Pons (tissue), 1 donor: ENCODE data around the gene FABP1.

Source experiments
- DNase-seq: peaks from one replicate; pipeline ENCODE4 v3.0.0-alpha.2; 2016; ENCODE audit warnings: low spot score

FABP1 gene

DNA sequence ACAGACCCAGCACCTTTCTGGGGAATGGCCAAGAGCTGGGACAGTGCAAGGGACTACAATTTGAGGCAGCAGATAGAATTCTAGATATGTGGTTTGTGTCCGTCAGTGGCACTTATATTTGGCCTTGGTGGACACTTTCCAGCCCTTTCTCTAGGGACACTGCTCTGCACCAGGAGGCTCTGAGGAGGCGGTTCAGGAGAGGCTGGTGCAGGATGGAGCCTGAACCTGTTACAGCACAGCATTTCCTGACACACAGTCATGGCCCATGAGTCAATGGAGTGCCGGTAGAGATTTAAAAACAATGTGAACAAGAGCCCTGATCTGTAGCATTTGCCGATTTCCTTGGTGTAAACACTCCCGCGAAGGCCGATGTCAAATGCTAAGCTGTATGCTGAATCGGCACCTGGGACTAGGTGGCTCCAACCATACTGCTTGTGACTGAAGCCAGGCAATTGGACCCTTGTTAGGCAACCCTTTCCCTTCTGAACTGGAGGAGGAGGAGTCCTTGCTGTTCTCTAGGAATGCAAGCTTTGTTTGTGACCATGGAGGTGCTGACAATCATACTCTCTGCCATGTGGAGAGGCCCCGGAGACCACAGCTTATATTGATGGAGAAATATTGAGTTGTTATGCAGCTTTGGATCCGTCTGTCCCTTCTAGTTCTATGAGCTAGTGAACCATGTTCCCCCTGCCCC lies 11.9 kb downstream of the FABP1 start:
- no peak for DNase-seq

DNA sequence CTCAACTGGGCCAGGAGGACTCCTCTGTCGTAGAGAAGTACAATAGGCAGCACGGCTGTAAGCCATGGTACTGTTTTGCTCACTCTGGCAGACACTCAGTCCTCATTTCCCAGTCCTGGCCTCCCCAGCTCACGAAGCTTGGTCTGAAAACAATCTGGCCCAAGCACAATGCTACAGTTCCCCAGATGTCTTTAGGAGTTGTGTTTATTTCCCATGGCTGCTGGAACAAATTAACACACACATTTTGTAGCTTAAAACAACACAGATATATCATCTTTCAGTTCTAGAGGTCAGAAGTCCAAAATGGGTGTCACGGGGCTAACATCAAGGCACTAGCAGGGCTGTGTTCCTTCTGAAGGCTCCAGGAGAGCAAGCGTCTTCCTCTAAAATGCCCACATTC lies 13.0 kb downstream of the FABP1 start:
- DNase-seq = no peak

DNA sequence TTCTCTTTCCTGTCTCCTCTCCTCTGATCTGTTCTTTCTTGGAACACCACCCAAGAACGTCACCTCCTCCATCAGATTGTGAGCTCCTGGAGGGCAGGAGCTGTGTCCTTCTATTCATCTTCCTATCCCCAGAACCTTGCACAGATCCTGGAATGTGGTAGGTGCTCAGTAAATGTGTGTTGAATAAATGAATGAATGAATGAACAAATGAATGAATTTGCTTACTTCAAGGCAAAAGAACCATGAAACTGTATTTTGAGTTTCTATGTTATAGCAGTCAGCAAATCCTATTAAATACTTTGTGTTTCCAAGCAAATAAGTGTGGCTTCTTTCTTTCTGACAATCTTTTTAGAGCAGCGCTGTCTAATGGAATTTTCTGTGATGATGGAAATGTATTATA lies 14.8 kb downstream of the FABP1 start:
- DNase-seq = no peak

DNA sequence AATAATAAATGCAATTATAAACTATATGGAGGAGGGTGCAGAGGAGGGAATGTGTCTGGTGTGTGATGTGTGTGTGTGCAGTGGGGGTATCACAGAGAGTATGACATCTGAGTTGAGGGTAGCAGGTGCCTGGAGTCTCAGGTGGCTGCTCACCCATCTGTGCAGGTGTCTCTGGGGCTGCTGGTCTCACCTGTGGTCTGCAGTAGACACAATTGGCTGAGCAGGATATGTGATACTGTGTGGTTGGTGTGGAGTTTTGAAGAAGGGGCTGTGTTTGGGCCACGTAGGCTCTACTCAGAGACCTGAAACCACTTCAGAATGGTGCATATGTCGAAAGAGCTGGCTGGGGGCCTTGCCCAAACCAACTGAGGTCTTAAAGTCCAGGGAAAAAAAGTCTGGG lies 17.0 kb downstream of the FABP1 start:
- DNase-seq = no peak

DNA sequence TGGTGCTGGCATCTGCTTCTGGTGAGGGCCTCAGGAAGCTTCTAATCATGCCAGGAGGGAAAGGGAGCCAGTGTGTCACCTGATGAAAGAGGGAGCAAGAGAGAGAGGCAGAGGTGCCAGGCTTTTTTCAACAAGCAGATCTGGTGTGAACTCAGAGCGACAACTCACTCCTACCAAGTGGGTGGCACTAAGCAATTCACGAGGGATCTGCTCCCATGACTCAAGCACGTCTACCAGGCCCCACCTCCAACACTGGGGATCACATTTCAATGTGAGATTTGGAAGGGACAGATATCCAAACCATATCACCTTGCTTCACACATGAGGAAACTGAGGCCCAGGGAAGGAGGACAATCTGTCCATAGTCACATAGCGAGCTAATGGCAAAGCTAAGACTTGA lies 19.1 kb downstream of the FABP1 start:
- DNase-seq = no peak

DNA sequence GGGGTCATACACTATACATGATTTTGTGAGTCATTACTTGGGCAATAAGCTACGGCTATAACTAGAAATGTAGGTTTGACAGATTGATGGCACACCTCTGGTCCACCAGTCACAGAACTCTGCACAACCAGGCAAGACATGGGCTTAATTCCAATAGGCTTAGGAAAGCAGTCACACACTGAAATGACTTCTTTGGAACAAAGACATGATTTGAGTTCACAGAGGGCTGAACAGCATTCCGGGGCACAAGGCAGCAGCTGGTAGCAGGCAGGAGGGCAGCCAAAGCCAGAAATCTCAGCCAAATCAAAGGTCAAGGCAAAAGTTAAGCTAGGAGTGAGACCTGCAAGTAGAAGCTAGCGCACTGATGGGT lies 27.4 kb downstream of the FABP1 start:
- DNase-seq = peak; percentile 73

DNA sequence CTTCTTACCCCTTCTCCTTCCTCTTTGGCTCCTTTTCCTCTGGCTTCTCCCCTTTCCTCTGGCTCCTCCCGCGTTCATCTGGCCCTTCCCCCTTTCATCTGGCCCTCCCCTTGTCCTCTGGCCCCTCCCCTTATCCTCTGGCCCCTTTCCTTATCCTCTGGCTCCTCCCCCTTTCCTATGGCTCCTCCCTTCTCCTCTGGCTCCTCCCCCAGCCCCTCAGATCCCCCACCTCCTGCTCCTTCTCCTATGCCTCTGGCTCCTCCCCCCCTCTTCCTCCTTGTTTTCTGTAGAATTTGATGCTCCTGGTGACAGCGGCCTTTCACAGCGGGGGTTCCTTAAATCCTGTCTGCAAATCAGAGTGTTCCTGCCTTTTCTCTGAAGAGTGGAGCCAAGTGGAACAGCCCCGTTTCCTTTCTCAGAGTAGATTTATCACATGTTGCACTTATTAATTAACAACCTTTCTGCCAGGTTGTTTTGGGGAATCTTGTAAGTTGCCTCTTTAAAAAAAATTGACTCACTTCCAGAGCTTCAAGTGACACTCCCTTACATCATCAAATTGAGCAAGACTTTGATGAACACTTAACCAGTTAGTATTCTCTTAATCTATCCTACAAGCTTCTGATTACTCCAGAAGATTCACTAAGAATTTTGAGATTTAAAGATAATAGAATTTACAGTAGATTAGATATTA lies 27.9 kb downstream of the FABP1 start:
- no peak for DNase-seq

DNA sequence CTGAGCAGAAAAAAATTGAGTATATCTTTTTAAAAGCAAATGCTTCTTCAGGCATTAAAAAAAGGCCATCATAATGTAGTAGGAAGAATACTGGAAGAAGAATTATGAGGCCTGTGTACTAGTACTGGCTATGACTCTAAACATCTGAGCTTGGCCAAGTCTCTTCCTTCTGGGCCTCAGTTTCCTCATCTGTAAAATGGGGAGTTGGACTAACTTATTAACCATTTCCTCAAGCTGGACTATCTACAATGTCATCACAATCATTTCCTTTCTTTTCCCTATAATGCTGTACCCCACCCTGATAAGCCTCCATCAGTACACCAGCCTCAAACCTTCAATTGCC lies 29.3 kb downstream of the FABP1 start:
- no peak for DNase-seq

DNA sequence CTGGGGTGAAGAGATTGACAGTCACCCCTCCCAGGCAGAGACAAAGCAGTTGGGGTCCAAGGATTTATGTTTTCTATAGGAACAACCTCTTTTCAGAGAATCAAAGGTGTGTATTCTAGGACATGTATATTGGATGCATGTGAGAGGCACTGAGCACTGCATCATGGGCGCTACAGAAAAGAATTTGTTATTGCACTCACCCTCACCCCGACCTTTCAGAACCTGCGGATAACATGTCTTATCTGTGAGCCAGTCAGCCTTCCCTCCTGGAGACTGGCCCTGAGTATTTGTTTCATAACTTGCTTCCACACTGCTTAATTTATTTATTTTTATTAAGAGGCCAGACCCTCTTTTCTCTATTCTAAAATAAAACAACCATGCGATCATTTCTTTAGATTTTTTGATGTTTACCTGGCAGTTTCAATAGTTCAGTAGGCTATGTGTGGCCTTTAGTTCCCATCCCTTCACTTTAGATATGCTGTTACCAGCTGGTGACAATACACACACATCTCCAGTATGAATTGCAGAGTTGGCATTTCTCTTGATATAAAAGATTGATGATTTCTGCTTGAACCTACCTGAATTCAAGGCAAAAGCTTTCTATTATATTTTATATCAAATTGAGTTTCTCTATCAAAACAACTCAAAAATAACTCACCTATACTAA lies 29.8 kb downstream of the FABP1 start:
- DNase-seq = no peak

DNA sequence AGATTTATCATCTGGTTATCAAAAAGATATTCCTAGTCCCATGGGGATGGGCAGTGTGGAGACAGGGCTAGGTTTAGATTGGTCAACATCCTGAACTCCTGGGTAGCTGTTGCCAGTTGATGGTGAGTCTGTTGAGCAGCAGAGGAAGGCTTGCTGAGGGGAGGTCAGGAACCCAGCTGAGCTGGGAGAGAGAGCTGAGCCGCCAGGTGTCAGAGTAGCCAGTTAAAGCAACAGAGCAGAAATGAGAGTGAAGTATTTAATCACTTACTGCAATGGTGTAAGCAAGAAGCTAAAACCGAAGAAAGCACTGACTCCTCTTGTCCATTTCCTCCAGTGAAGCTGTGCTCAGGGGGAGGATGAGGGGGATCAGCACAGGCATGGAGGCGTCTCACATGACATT lies 30.7 kb downstream of the FABP1 start:
- no peak for DNase-seq

DNA sequence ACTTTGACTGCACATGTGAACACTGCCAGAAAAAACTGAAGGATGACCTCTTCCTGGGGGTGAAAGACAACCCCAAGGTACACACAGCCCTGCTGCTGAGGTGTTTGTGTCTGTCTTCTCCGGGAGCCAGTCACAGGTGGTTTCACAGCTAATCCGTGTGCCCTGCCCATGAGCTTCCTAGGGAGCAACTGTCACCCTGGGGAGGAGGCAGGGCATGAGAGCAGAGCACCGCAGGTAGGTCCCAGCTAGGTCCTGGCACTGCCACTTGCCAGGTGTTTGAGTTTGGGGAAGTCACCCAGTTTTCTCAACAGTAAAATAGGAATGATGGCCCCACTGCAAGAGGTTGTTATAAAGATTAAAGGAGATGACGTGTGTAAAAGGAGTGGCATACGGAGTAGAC lies 31.2 kb downstream of the FABP1 start:
- DNase-seq = no peak

DNA sequence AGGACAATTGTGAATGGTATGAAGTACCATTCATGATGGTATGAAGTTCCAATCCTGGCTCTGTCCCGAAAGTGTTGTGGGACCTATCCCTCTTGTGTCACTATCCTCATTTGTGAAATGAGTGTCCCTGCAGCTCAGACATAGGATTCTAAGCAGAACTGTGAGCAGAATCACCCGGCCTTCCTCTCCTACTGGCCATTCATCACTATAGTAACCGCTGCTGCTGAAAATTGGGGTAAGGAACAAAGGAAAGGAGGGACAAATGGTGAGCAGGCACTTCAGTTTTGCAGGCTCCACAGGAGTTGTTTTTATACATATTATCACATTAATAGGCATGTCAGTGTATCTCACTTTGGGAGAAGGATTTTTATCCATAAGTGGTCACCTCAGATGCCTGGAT lies 32.8 kb downstream of the FABP1 start:
- DNase-seq = no peak

DNA sequence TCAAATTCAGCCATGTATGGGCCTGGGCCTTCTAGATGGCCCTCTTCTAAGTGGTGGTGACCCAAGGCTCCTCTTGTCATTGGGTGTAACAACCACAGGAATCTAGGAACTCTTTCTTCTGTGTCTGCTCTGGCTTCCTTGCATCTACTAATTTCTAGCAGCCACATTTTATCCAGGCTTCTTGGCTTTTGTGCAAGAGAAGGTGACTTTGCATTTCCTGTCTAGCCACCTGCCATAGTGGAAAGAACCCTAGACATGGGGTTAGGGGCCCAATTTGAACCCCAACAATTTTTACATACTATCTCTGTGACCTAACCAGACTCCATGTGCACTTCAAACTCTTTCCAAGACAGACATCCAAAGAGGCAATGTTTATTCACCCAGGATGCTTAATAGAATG lies 35.1 kb downstream of the FABP1 start:
- DNase-seq = no peak

DNA sequence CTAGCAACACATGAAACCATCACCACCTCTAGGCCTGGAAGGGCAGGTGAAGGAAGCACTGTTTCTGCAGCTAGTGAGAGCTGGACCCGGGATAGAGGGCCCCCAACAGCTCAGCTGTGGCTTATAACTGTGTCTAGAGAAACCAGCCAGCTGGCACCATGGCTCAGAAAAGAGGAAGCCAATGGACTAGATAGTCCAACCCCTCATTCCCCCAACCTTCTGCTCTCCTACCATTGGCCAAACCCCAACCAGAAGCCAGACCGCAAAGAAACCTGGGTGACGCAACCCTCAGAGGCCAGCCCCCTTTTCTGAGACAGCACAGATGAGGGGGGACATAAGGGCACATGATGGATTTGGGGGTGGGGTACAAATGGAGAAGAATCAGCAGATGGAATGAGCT lies 35.9 kb downstream of the FABP1 start:
- DNase-seq = no peak

DNA sequence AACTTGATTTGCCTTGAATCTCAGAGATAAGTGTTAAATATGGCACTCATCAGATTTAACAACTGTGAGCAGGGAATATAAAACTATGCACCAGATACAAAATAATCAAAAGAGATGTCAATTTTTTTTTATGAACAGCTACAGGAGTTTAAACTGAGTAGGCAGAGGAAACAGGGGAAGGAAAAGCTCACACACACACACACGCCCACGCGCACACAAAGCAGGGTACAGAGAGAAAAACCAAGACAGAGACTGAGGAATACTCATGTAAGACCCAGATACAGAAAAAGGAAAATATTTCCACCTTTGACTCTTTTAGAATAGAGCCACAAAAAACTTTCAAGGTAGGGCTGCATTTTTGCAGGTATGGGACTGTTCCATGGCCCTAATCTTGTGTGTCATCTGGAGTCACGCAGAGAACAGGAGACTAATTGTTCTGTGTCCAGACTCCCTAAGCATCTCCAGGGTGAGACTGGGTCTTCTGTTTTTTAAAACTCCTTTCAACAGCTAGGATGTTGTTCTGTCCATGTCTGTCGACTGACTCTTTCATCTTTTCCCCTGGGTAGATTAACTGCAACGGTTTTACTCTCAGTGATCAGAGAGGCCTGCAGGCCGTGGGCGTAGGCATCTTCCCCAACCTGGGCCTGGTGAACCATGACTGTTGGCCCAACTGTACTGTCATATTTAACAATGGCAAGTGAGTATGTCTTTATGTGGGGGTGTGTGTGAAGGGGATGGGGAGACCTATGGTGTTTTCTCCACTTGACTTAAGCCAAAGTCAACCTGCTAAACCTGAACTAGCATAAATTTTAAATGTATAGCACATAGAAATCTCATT lies 37.2 kb downstream of the FABP1 start:
- no peak for DNase-seq

DNA sequence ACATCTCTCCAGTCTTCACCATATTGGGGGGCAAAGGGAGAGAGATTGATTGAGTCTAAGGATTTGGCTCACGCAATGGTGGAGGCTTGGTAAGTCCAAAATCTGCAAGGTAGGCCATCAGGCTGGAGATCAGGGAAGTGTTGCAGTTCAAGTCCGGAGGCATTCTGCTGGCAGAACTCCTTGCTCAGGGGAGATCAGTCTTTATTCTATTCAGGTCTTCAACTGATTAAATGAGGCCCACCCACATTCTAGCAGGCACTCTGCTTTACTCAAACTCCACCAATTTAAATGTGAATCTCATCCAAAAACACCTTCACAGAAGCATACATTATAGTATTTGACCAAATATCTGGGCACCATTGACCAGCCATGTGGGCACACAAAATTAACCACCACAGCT lies 38.9 kb downstream of the FABP1 start:
- DNase-seq = no peak

DNA sequence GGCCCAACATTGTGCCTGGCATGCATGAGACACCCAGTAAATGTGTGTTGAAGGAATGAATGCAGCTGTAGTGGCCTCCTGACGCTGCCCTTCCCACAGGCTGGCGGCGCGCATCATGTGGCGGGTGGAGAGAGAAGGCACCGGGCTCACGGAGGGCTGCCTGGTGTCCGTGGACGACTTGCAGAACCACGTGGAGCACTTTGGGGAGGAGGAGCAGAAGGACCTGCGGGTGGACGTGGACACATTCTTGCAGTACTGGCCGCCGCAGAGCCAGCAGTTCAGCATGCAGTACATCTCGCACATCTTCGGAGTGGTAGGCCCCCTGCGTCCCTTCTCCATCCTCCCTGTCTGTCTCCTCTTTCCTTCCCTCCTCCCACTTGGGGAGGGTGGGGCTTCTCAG lies 40.1 kb downstream of the FABP1 start:
- DNase-seq = no peak

DNA sequence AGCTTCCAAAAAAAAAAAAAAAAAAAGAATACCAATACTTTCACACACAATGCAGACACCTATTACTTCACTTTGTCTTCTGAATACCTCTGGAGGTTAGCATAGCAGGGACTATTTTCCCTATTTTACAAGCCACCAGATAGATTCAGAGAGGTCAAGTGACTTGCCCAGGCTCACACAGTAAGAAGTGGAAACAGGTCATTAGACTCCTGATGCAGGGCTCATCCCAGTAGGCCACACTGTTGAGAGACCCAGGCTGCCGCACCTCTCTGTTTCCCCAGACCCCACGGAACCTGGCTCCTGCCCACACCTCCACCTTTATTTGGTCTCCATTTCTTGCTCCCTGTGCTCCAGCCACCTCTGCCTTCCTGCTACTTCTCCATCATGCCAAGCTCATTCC lies 40.8 kb downstream of the FABP1 start:
- no peak for DNase-seq

DNA sequence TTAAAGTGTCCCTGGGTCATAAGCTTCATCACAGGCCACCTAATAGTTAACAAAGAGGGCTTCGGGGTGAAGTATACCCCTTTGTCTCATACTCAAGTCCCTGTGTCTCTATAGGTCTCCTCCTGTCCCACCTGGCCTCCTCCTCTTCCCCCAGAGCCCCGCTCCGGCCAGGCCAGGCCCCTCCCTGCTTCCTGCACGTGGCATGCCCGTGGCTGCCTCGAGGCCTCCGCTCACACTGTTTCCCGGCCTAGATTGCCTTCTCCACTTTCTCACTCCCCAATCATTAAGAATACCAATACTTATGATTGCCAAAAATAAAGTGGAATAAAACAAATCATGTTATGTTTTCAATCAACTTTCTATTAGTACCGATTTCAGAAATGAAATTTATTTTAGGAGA lies 41.5 kb downstream of the FABP1 start:
- no peak for DNase-seq

DNA sequence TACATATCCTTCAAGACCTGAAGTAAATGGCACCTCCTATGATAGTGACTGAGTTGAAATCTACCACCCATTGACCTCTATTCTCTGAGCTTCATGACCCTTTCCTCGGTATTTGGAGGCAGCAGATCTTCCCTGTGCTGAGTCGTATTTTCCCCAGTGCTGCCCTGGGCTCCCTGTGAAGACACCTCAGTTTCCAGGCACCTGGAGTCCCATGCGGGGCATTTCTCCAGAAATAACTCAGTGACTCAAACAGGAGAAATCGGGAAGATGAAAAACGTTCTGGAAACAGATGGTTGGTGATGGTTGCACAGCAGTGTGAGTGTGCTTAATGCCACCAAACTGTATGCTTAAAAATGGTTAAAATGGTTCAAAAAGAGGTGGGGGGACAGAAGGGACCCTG lies 42.3 kb downstream of the FABP1 start:
- no peak for DNase-seq

DNA sequence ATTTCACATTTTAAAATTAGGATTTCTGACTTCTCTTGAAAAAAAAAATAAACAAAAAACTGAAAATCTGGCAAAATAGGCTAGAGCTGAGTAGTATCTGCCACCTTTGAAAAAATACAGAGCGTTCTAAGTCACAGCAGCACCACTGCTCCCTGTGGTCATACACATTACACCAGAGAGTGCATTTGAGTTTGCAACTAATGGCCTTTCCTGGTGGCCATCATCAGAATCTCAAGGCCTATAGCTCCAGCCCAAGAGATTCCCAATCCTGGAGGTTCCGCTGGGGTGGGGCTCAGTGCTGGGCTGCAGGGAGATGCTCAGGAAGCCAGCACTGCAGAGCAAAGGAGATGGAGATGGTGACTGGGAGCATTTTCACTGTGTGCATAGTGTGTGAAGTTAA lies 42.8 kb downstream of the FABP1 start:
- DNase-seq = no peak

DNA sequence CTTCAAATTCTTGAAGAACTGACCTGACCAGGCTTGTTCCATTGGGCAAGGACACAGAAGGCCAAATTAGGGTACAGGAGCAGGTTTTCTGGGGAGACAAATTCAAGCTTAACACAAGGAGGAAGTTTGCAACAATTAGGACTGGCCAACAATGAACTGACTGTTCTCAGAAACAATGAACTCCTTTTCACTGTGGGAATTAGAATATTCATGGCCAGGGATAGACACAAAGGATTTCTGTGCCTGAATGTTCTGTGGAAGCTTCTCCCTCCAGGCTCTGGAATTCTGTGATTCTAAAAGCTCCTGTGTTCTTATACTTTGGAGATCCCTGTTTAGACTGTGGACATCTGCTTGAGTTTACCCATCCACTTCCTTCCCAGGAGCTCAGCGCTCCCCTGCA lies 45.1 kb downstream of the FABP1 start:
- DNase-seq = peak; percentile 99
